GM12874 (cell line): Measurements from ENCODE around the gene TMC6.

Experiments used
- CTCF ChIP-seq: IDR thresholded peaks from 2 replicates; pipeline ENCODE4 v1.5.1; 2011; ENCODE audit warnings: low read depth, mild to moderate bottlenecking, control low read depth, low read length, moderate library complexity; ENCODE audit not compliant: insufficient read depth

The TMC6 gene, protein sequence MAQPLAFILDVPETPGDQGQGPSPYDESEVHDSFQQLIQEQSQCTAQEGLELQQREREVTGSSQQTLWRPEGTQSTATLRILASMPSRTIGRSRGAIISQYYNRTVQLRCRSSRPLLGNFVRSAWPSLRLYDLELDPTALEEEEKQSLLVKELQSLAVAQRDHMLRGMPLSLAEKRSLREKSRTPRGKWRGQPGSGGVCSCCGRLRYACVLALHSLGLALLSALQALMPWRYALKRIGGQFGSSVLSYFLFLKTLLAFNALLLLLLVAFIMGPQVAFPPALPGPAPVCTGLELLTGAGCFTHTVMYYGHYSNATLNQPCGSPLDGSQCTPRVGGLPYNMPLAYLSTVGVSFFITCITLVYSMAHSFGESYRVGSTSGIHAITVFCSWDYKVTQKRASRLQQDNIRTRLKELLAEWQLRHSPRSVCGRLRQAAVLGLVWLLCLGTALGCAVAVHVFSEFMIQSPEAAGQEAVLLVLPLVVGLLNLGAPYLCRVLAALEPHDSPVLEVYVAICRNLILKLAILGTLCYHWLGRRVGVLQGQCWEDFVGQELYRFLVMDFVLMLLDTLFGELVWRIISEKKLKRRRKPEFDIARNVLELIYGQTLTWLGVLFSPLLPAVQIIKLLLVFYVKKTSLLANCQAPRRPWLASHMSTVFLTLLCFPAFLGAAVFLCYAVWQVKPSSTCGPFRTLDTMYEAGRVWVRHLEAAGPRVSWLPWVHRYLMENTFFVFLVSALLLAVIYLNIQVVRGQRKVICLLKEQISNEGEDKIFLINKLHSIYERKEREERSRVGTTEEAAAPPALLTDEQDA

DNA sequence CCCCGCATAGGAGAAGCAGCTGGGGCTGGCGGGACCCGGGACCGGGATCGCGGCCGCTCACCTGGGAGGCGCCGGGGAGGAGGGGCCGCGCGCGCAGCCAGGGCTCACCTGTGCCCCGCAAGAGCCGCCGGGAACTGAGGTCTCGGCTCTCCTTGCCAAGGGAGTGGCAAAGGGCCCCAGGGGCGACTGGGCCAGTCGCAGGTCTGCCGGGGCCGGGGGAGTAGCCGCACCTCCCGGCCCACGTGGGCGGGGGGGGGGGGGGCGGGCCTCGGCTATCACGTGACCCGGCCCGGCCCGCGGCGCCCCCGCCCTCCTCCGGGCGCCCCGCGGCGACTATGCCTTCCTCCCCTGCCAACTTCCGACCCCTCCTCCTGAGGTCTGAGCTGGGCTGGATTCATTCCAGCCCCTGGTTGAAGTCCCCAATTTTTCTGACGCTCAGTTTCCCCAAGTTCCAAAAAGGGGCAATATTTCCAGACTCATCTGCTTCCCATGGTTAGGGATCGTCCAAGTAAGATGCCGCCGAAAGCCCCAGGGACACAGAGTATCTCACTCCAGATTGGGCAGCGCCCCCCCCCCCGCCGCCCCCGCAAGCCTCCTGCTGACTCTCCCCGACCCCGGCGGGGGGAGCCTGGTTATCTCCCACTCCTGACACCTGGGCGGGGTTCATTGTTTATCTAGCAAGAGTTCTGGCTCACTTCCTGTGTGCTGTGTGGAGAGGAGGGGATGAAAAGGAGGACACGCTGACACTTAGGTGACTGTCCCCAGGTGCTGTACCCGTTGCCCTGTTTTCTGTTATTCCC lies at the start of gene TMC6:
TMC6 (minus strand) TSS at position 205 of the 800 bp plus-strand sequence. CDS start 1,923 bp downstream, outside the sequence.
- no peak for TF ChIP-seq CTCF

GRCh38 chr17:78176548-78177025 lies 48.0 kb upstream of the TMC6 start:
- peak; percentile 99 for TF ChIP-seq CTCF

DNA sequence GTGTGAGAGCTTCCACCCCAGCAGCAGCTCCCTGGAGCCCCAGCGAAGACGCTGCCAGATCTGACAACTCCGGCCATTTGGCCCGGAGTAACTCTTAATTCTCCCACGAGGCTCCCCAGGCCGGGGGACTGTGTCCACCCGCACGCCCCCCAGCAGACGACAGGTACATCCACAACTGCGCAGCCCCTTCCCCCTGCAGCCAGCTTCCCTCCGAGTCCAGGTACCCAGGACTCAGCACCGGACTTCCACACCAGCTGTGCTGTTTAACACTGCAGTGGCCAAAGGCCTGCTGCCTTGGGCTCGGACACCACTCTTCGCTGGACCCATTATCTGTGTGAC lies 47.1 kb upstream of the TMC6 start:
- no peak for TF ChIP-seq CTCF

- TF ChIP-seq CTCF, result no peak
Observed at GRCh38 chr17:78174870-78175642, 46.5 kb upstream of the TMC6 start.

- peak; percentile 16; the same call in 1 of the 2 replicates for TF ChIP-seq CTCF
Observed at GRCh38 chr17:78174346-78174869, 45.9 kb upstream of the TMC6 start.

DNA sequence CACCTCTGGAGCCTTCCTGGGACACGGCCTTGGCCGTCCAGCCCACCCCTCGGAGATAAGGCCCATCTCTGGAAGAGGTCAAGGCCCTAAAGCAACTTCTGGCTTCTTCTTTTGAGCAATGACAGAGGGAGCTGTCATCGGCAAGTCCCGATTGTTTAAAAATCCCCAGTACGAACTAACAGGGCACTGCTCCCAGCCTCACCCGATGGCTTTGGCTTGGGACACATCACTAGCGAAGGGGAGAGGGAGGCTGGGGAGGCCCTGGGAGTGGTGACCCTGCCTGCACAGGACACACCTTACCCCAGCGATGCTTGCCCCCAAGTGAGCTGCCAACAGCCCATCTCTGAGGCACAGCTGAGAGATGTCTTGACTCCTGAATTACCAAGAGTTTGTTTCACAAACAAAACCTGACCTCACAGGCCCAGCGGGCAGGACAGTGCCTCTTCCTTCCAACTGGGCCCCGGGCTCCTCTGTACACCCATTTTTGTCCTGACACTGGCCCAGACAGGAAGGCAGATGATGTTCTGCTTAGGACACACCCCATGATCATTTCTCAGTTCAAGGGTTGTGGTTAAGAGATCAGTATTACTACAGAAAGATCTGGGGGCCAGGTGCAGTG lies 44.7 kb upstream of the TMC6 start:
- no peak for TF ChIP-seq CTCF
